GM21447 (cell line): ENCODE results near the gene CRB1.

Source experiments
- ATAC-seq: cut with Tn5 transposase; IDR thresholded peaks from one replicate; pipeline ENCODE4 v1.9.1; 2021; ENCODE audit not compliant: unreplicated experiment

CRB1 gene

DNA sequence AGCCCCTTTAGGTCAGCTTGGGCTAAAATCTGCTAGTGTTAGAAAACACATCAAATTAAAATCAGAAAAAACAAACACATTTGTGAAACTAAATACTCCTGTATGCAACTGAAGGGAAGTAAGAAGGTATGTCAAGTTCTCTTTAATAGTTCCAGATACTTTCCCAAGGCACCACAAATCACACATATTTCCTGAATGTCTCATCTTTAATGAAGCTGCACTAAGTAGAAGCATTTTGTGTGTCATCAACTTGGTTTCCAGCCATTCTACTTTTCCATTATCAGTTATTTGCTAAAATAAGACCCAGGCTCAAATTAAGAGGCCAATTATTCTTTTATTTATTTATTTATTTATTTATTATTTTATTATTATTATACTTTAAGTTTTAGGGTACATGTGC lies 34.7 kb downstream of the CRB1 start:
- no peak for ATAC-seq

DNA sequence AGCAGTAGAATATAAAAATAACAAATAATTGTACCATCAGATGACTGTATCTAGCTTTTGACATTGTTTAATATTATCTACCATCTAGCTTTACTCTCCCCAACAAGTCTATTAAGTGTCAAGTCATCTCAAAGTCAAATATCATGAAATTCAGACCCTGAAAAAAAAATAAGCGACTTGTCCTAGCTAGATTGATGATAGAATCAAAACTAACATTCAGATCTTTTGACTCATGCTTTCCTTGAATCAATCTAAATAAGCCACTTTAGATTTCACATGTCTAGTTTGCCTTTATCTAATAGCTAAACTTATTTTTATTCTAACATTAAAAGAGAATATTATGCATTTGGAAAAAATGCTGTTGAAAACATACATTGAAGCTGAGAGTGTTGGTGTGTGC lies 35.4 kb downstream of the CRB1 start:
- no peak for ATAC-seq

DNA sequence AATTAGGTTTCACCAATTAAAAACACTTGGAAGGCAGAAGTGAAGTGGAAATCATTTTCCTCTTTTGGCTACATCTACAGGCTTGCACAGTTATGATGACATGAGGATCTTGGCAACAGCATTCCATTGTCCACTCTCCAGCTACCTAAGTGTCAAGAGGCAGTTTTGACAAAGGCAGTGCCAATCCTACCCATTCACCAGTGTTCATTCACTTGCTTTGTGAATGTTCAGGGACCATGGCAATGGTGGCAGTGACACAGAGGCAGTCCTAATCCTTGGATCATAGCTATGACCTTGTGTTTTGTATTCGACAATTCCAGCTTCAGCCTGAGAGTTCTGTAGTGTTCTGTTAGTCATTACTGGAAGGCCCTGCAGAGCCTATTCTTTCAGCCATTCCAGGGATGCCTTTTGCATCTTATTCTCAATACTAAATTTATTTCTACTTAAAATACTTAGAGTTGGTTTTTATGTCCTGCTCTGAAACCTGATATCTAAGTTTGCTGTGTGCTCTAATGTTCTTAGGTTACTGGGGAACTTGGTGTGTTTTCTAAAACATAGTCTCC lies 36.7 kb downstream of the CRB1 start:
- ATAC-seq, result no peak

DNA sequence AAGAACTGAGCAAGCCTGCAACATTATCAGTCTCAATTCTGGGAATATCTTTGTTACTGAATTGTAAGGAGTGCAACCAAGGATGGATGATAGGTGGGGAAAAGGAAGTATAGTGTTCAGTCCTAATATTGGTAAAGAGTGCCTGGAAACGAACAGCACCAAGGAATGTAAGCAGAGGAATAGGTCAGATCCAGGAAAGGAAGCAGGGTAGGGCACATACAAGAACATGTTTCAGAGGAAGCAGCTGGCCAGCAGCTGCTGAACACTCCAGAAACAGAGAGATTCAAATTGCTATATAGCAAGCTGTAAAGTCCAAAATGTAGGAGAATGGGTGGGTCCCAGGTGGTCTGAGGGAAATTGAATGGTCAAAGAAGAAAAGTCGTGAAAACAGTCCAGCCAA lies 37.9 kb downstream of the CRB1 start:
- no peak for ATAC-seq

DNA sequence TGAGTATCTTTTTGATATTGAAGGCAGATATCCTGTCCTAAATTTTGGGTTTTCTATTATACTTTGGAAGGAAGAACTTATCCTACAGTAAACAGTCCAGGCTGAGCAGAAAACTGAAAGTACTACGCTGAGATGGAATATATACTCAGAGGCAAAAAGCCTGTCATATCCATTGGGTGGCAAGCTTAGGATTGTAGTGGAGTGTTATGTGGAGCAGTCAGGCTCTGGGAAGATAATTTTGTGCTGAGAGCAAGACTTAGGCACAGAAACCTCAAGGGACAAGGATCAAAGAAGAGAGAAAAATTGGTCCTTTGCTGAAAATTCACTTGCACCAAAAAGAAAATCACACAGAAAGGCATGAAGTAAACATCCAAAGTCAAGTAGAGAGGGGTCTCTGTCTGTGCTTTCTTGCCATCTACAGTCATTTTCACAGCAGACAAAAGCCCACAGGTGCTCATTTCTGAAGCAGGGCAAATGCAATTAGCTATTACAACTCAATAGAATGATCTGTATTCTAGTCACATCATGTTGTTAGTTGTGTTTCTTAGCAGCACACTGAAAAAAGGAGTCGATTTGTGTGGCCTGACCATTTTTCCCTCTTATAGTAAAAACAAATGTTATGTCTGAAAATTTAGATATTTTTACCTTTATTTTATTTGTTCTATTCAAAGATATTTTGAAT lies 38.5 kb downstream of the CRB1 start:
- ATAC-seq, result no peak

DNA sequence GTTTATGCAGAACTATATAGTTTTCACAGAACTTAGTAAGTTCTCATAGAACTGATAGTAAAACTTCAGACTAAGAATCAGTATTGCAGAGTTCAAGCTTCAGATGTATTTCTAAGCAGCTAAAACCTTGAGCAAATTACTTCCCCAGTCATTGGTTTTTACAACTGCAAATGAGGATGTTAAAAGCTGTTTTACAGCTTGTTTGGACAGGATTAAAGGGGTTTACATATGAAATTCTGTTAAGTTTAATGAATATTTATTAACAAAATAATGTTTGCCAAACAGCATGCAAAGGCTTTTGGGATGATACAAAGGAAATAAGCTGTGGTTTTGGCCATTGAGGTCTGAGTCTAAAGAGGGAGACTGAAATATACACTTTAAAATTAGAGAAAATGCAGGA lies 39.1 kb downstream of the CRB1 start:
- no peak for ATAC-seq

DNA sequence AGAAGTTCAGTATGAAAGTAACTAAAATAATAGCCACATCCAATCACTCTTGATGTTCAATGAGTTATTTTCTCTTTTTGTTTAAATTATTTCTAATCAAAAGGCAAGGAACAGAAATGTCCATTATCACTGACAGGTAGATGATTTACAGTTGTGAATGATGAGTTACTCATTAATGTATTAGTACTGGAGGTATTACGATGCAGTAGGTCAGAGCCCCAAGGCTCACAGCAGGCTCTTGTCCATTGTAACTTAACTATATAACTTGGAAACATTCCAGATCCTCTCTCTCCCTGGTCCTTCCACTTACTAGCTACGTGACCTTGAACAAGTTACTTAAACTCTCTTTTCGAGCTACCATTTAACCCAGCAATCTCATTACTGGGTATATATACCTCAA lies 39.5 kb downstream of the CRB1 start:
- no peak for ATAC-seq

DNA sequence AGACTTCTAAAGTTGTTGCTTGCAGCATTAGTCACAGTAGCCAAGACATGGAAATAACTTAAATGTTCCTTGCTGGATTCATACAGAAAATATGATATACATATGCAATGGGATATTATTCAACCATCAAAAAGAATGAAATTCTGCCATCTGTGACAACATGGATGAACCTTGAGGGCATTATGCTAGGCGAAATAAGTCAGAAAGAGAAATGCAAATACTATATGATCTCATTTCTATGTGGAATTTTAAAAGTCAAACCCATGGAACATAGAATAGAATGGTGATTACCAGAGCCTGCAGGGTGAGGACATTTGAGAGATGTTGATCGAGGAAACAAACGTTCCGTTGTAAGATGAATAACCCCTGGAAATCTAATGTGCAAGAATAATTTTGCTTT lies 43.0 kb downstream of the CRB1 start:
- ATAC-seq, result no peak

DNA sequence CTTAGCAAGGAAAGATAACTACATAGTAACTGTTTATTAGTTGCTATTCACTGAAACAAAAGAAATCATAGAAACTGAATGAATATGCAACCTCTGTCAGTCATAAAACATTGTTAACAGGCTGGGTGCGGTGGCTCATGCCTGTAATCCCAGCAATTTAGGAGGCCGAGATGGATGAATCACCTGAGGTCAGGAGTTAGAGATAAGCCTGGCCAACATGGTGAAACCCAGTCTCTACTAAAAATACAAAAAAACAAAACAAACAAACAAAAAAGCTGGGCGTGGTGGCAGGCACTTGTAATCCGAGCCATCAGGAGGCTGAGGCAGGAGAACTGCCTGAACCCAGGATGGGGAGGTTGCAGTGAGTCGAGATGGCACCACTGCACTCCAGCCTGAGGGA lies 44.1 kb downstream of the CRB1 start:
- no peak for ATAC-seq

DNA sequence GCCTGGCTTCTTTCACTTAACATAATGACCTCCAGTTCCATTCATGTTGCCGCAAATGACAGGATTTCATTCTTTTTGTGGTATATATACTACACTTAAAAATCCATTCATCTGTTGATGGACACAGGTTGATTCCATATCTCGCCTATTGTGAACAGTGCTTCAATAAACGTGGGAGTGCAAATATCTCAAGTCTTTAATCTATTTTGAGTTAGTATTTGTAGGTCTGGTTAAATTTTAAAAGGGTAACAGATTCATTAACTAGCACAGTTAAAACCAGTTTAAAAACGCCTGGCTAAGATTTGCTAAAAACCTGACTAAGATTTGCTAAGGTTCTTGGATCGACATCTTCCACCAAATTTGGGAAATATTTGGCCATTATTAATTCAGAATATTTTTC lies 45.7 kb downstream of the CRB1 start:
- no peak for ATAC-seq

DNA sequence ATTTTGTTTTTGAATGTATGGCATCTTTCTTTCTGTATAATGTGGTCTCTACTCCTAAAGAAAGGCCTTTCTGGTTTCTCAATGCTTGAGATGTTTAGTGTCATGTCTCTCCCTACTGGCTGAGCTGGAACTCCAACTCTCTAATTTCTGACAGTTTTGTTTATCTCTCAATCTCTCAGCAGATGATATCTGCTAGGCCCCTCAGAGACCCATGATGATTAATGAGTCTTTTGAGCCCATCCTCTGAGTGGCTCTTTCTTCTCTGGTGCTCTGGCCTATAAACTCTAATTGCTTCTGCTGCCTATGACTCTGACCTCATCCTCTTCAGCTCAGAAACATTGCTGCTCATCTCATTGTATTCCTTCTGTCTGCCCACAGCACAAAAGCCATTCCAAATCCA lies 46.6 kb downstream of the CRB1 start:
- no peak for ATAC-seq

DNA sequence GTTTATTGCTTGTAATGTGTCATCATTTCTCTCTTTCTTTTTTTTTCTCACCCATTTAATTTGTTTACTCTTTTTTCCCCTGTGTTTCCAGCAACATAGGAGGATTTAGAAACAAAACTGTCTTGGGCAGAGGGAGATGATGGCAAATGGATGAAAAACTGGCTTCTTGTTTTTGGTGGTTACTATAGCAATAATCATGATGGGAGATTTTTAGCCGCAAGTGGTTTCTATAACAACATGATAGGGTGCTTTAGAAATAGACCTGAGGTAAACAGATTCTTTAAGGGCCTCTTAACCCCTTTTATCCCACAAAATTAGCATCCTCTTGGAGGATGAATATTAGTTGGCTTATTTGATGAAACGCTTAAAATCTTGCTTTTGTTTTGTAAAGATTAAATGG lies 51.6 kb downstream of the CRB1 start:
- no peak for ATAC-seq

DNA sequence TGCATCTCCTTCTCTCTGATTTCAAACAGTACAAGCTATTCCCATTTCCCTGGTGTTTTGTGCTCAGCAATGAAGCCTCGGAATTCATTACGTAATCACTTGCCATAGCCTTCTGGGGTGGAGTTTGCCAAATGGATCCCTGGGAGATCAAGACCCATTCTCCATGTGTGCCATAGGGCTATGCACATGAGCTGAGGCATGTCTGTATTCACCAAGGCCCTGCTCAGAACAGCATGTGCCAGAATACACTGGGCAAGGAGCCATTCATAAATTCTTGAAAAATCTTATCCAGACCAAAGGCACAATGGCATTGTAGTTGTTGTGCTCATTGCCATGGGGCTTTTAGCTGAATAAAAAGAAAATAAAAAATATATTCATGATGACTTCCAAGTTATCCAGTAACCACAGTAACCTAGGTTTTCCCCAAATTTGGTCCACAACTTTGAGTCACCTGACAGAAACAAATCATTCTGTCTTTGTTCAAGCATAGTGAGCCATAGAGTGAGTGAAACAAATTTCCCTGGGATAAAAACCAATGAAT lies 53.0 kb downstream of the CRB1 start:
- ATAC-seq, result no peak

DNA sequence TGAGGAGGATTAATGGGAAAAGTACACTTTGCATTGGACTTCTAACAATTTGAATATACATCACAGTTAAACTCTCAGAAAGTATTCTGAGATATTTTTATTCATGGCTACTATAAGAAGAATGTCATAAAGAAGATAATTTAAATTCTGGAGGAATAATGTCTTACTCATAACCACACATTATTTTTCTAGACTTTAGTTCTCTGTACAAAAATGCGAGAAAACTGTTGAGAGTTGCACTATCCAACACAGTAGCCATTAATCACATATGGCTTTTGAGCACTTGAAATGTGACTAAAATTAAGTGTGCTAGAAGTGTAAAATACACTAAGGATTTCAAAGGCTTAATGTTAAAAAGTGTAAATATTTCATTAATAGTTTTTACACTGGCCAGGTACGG lies 53.8 kb downstream of the CRB1 start:
- ATAC-seq, result no peak

DNA sequence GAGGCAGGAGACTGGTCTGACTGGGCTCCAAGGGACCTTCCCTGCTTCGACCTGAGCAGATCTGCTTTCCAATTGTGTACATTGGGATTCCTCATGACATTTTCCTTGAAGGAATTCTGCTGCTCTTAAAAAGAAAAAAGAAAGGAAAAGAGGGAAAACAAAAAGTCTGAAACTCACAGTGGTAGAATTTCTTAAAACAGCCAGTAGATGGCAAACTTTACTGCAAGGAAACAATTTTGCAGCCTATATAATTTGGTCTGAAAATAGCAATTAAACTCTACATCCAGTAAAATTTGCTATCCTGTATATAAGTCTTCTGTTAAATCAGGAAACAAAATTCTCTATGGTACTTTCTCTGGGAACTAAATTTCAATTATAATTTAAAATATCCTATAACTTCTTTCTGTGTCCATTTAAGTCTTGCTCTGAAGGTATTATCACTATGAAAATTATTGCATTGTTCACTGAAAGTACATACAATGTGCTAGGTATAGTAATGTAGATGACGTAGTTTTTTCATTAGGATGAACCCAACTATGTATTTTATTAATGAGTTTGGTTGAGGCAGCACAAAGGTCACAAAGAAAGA lies 59.8 kb downstream of the CRB1 start:
- ATAC-seq, result no peak

DNA sequence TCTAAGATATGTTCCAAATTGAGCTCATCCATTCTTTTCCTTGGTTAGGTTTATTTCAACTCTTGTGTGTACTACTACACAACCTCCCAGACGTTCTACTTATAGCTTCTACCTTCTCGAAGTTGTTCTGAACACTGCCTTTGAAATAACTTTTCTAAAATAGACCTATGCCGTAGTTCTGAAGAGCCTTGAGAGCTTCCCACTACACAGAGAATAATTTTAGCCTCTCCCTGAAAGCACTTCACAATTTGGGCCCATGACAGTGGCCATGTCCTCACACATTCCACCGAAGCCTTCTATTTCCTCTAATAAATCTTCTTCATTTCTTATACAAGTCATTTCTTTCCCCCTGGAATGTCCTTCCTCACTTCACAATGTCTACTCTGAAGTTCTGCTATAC lies 62.2 kb downstream of the CRB1 start:
- no peak for ATAC-seq

DNA sequence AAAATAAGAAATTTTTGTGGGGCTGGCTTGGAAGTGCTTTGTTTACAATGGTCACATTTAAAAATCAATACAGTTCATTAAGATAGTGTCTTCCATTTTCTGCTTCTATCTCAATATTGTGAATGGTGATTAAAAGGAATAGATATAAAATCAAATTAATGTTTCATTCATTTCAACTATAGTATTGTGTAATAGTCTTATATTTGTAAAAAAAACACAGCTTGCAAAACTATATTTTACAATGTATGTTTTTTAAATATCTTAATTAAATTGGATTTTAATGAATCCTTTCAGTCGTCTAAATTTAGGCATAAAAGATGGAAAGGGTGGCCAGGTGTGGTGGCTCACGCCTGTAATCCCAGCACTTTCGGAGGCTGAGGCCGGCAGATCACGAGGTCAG lies 63.5 kb downstream of the CRB1 start:
- ATAC-seq, result no peak

DNA sequence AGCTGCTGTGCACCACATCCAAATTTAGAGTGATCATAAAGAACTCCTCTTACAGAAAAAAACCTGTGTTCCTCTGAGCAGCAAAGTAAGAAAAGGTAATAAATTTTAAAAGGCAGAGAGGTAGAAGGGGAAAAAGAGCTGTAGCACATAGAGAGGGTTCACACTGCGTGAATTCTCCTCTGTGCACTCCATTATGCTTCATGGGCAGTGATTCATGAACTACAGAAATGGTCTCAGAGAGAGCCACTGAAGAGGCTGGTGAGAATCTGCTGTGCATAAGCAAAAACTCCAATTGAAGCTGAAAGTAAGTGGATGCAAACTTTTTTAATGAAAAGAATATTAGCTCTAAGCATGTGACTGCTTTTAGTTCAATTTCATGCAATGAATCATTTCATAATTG lies 65.0 kb downstream of the CRB1 start:
- ATAC-seq, result no peak

DNA sequence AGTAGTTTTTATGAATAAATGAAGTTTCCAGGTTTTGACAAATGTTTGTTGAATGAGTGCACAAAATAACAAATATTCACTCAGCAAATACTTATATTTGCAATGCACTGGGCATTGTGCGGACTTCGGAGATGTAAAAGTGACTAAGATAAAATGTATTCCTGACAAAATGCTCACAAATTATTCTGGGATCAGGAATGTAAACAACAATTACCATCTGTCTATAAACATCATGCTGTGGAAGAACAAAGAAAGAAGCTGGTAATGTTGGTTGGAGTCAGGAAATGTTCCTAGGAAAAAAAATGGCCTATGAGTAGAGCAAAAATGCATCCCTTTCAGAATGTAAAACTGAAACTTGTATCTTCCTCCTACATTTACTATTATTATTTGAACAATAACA lies 68.5 kb downstream of the CRB1 start:
- no peak for ATAC-seq

DNA sequence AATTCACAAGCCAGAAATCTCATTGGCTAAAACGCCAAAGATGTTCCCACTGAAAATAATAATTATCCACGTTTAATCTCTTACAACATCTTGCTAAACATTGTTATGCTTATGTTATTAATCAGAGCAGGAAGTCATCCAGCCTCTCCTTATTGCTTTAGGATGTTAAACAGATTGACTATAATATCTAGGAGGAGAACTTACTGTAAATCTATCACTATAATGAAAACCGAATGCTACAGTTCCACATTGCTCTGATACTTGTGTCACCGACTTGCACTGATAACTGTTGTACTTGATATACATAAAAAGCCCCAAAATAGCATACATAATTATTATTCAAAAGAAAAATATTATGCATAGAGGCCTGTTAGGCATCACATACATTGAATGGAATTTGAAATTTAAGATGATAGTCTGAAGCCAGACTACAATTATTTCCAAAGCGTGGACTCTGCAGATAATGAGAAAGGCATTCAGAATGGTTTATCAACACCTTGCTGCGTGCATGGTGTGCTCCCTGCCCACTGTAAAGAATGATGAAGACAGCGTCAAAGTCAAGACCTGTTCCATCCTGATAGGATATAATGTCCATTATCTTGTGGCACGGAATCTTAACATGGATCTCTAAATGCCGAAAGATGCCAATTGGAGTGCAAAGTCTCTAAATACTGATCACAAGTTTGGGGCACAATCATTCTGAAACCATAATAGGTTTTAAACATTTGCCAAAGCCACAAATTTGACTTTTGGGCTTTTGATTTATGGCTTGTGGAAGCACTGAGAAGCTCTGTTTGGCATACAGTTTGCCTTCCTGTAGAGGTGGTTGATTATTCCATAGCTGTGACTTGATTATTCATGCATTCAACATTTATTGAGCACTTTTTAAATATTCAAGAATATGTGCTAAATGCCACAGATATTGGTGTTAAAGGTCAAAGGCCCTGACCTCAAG lies 71.3 kb downstream of the CRB1 start:
- ATAC-seq, result no peak

DNA sequence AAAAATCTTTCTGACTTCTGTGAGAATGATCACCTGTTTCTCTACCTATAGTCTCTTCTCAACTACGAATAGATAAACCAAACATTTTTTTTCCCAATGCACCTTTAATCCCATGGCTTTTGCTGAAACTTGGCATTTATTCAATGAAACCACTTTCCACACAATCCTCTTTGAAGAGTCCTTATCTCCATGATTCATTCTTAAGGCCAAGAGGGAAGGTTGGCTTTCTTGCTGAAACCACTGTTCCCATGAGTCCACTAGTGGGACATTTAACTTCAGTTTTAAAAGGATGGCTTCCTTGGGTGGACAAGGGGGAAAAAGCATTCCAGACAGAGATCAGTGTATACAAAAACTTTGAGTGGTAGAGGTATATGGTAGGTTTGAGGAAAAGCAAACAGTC lies 73.6 kb downstream of the CRB1 start:
- ATAC-seq, result no peak
